ENCODE results near the gene ITPKC. TPM values are rescaled to one million over a fixed set of nuclear protein-coding genes. Genes with fewer than 3 reads are reported as not detected.

The ITPKC gene
- polyA plus RNA-seq, 4 donors = 22.7 to 36.5 (median 25.5) TPM

DNA sequence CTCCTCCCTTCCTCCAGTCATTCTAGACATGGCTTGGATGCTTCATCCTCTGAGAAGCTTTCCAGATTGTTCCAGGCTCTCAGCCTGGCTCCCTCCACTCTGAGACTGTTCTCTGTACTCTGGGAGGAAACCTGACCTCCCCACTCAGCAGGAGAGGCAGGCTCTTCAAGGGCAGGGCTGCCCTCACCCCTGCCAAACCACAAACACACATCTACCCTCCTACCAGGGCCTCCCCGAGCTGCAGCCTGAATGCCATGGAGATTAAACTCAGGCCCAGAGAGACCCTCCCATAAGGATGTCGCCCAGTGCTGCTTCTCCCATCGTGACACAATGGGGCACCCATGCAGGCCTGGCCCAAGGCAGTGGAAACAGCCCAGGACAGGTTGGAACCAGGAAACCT is 42.6 kb upstream of the ITPKC start:
- Histone ChIP-seq H3K9me3 (ENCODE audit: control insufficient read depth in 2 of 2, insufficient read depth in 1 of 2, low read depth in 1 of 2, low read length in 1 of 2) (peaks cover 0 to 10% of the 10 kb centered on the region in 2 donors), H3K27me3 (ENCODE audit: control insufficient read depth in 3 of 3, insufficient read depth in 3 of 3, low read length in 3 of 3) (no peaks in the 10 kb centered on the region), H3K27ac (ENCODE audit: low read depth in 1 of 3, low read length in 2 of 3) (no peak overlapping the region), H3K36me3 (ENCODE audit: control insufficient read depth in 3 of 3, insufficient read depth in 2 of 3, low read depth in 1 of 3, low read length in 3 of 3) (peaks cover 2 to 84% (median 9%) of the 10 kb centered on the region in 3 donors), H3K4me1 (ENCODE audit: control insufficient read depth in 3 of 3, insufficient read depth in 2 of 3, low read depth in 1 of 3, low read length in 2 of 3) (no peaks in the 10 kb centered on the region), H3K4me3 (ENCODE audit: low read depth in 1 of 3, low read length in 3 of 3) (no peak overlapping the region)
- DNase-seq (no peak), FAIRE-seq (no peak)
- 81 to 86% (median 84%) methylated on average over 3 of the region's 3 CpGs for WGBS, 3 donors

- WGBS, 3 donors = 95 to 96% (median 96%) methylated on average over 23 of the region's 23 CpGs
- peaks cover 2 to 78% (median 4%) of the 10 kb centered on the region in 3 donors for H3K36me3 ChIP-seq (ENCODE audit: control insufficient read depth in 3 of 3, insufficient read depth in 2 of 3, low read depth in 1 of 3, low read length in 3 of 3)
- FAIRE-seq = no peak
Observed at GRCh38 chr19:40677156-40677555, 39.8 kb upstream of the ITPKC start.

GRCh38 chr19:40681039-40681438 is 35.9 kb upstream of the ITPKC start:
- no peaks in the 10 kb centered on the region for H3K9me3 ChIP-seq (ENCODE audit: control insufficient read depth in 2 of 2, insufficient read depth in 1 of 2, low read depth in 1 of 2, low read length in 1 of 2)
- DNase-seq = no peak
- no peak for FAIRE-seq
- H3K4me3 ChIP-seq (ENCODE audit: low read depth in 1 of 3, low read length in 3 of 3) = no peak overlapping the region
- H3K36me3 ChIP-seq (ENCODE audit: control insufficient read depth in 3 of 3, insufficient read depth in 2 of 3, low read depth in 1 of 3, low read length in 3 of 3) = peaks cover 5 to 86% (median 6%) of the 10 kb centered on the region in 3 donors
- H3K4me1 ChIP-seq (ENCODE audit: control insufficient read depth in 3 of 3, insufficient read depth in 2 of 3, low read depth in 1 of 3, low read length in 2 of 3) = no peaks in the 10 kb centered on the region
- no peaks in the 10 kb centered on the region for H3K27me3 ChIP-seq (ENCODE audit: control insufficient read depth in 3 of 3, insufficient read depth in 3 of 3, low read length in 3 of 3)
- H3K27ac ChIP-seq (ENCODE audit: low read depth in 1 of 3, low read length in 2 of 3) = no peak overlapping the region
- WGBS, 3 donors = 63 to 87% (median 81%) methylated on average over 4 of the region's 4 CpGs

More at GRCh38 chr19:40677156-40677555, 39.8 kb upstream of the ITPKC start:
- no peak for DNase-seq
- Histone ChIP-seq H3K27ac (ENCODE audit: low read depth in 1 of 3, low read length in 2 of 3) (no peak overlapping the region), H3K9me3 (ENCODE audit: control insufficient read depth in 2 of 2, insufficient read depth in 1 of 2, low read depth in 1 of 2, low read length in 1 of 2) (no peaks in the 10 kb centered on the region), H3K27me3 (ENCODE audit: control insufficient read depth in 3 of 3, insufficient read depth in 3 of 3, low read length in 3 of 3) (no peaks in the 10 kb centered on the region), H3K4me3 (ENCODE audit: low read depth in 1 of 3, low read length in 3 of 3) (no peak overlapping the region), H3K4me1 (ENCODE audit: control insufficient read depth in 3 of 3, insufficient read depth in 2 of 3, low read depth in 1 of 3, low read length in 2 of 3) (no peaks in the 10 kb centered on the region)

DNA sequence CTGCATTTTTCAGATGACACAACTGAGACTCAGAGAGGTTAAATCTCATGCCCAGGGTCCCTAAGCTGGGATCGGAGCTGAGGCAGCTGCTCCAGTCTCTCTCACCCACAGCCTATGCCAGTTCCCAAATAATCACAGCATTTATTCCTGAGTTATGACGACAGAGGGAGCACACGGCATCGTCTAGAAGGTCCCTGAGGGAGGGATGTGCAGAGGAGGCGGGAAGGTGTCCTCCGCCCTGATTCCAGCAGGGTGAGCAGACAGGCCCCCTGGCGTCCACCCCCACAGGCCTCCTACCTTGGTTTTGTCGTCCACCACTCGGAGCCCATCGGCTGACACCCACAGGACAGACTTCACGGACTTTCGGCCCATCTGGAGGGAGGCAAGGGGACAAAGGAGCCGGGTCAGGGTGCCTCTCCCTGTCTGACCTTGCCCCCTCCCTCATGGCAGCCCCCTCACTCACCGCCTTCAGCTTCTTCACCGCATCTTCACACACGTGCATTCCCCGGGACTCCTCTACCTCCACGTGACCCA is 34.4 kb upstream of the ITPKC start:
- Histone ChIP-seq H3K9me3 (ENCODE audit: control insufficient read depth in 2 of 2, insufficient read depth in 1 of 2, low read depth in 1 of 2, low read length in 1 of 2) (no peaks in the 10 kb centered on the region), H3K27me3 (ENCODE audit: control insufficient read depth in 3 of 3, insufficient read depth in 3 of 3, low read length in 3 of 3) (no peaks in the 10 kb centered on the region), H3K27ac (ENCODE audit: low read depth in 1 of 3, low read length in 2 of 3) (no peak overlapping the region), H3K36me3 (ENCODE audit: control insufficient read depth in 3 of 3, insufficient read depth in 2 of 3, low read depth in 1 of 3, low read length in 3 of 3) (peaks cover 2 to 77% (median 6%) of the 10 kb centered on the region in 3 donors), H3K4me1 (ENCODE audit: control insufficient read depth in 3 of 3, insufficient read depth in 2 of 3, low read depth in 1 of 3, low read length in 2 of 3) (peaks cover 0 to 3% (median 0%) of the 10 kb centered on the region in 3 donors), H3K4me3 (ENCODE audit: low read depth in 1 of 3, low read length in 3 of 3) (no peak overlapping the region)
- no peak for DNase-seq
- FAIRE-seq = no peak
- WGBS, 3 donors = 91 to 94% (median 93%) methylated on average over 16 to 18 of the region's 18 CpGs

DNA sequence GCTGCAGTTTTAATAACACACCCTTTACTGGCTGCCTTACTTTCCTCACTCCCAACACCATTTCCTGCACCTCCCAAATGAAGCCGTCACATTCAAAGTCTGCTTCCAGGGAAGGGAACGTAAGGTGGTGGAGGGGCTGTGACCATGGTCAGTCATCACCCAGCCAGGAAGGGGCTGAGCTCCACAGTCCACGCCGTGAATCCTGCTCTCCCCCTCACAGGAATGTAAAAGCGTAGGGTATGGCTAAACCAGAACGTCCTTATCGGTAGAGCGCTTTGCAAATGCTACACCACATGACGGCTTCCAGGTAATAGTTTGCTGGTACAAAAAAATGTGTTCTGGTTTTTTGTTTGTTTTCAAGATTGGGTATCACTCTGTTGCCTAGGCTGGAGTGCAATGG is 33.5 kb upstream of the ITPKC start:
- WGBS, 3 donors = 91 to 97% (median 92%) methylated on average over 9 of the region's 9 CpGs
- no peak overlapping the region for H3K27ac ChIP-seq (ENCODE audit: low read depth in 1 of 3, low read length in 2 of 3)
- no peak overlapping the region for H3K4me3 ChIP-seq (ENCODE audit: low read depth in 1 of 3, low read length in 3 of 3)
- DNase-seq (no peak), FAIRE-seq (no peak)
- H3K36me3 ChIP-seq (ENCODE audit: control insufficient read depth in 3 of 3, insufficient read depth in 2 of 3, low read depth in 1 of 3, low read length in 3 of 3) = peaks cover 2 to 71% (median 4%) of the 10 kb centered on the region in 3 donors
- H3K27me3 ChIP-seq (ENCODE audit: control insufficient read depth in 3 of 3, insufficient read depth in 3 of 3, low read length in 3 of 3) = no peaks in the 10 kb centered on the region
- H3K9me3 ChIP-seq (ENCODE audit: control insufficient read depth in 2 of 2, insufficient read depth in 1 of 2, low read depth in 1 of 2, low read length in 1 of 2) = no peaks in the 10 kb centered on the region
- peaks cover 0 to 5% (median 0%) of the 10 kb centered on the region in 3 donors for H3K4me1 ChIP-seq (ENCODE audit: control insufficient read depth in 3 of 3, insufficient read depth in 2 of 3, low read depth in 1 of 3, low read length in 2 of 3)

DNA sequence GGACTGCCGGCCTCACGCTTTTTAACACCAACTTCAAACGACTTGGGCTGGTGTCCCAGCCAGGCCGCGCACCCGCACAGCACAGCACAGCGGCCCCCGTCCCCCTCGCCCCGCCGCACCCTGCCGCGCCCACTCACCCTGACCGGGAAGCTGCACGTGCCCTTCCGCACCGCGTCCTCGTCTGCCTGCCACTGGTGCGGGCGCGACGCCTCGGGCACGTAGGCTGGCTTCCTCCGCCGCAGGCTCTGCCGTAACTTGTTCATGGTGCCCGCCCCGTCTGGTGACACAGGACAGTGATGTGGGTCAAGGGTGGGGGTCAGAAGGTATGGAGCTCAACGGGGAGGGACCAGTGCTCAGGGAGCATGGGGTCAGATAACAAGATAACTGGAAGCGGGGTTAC is 32.6 kb upstream of the ITPKC start:
- H3K27ac ChIP-seq (ENCODE audit: low read depth in 1 of 3, low read length in 2 of 3) = no peak overlapping the region
- peaks cover 0 to 5% (median 0%) of the 10 kb centered on the region in 3 donors for H3K4me1 ChIP-seq (ENCODE audit: control insufficient read depth in 3 of 3, insufficient read depth in 2 of 3, low read depth in 1 of 3, low read length in 2 of 3)
- WGBS, 3 donors = 93 to 95% (median 93%) methylated on average over 32 of the region's 32 CpGs
- H3K4me3 ChIP-seq (ENCODE audit: low read depth in 1 of 3, low read length in 3 of 3) = no peak overlapping the region
- H3K36me3 ChIP-seq (ENCODE audit: control insufficient read depth in 3 of 3, insufficient read depth in 2 of 3, low read depth in 1 of 3, low read length in 3 of 3) = peaks cover 2 to 64% (median 4%) of the 10 kb centered on the region in 3 donors
- H3K9me3 ChIP-seq (ENCODE audit: control insufficient read depth in 2 of 2, insufficient read depth in 1 of 2, low read depth in 1 of 2, low read length in 1 of 2) = no peaks in the 10 kb centered on the region
- DNase-seq (no peak), FAIRE-seq (no peak)
- no peaks in the 10 kb centered on the region for H3K27me3 ChIP-seq (ENCODE audit: control insufficient read depth in 3 of 3, insufficient read depth in 3 of 3, low read length in 3 of 3)

- WGBS, 3 donors = 88 to 98% (median 95%) methylated on average over 3 of the region's 3 CpGs
- H3K27ac ChIP-seq (ENCODE audit: low read depth in 1 of 3, low read length in 2 of 3) = no peak overlapping the region
- no peak overlapping the region for H3K4me3 ChIP-seq (ENCODE audit: low read depth in 1 of 3, low read length in 3 of 3)
- H3K36me3 ChIP-seq (ENCODE audit: control insufficient read depth in 3 of 3, insufficient read depth in 2 of 3, low read depth in 1 of 3, low read length in 3 of 3) = peaks cover 2 to 58% (median 4%) of the 10 kb centered on the region in 3 donors
- H3K27me3 ChIP-seq (ENCODE audit: control insufficient read depth in 3 of 3, insufficient read depth in 3 of 3, low read length in 3 of 3) = no peaks in the 10 kb centered on the region
- no peaks in the 10 kb centered on the region for H3K9me3 ChIP-seq (ENCODE audit: control insufficient read depth in 2 of 2, insufficient read depth in 1 of 2, low read depth in 1 of 2, low read length in 1 of 2)
- FAIRE-seq (no peak), DNase-seq (no peak)
- peaks cover 0 to 10% (median under 1%) of the 10 kb centered on the region in 3 donors for H3K4me1 ChIP-seq (ENCODE audit: control insufficient read depth in 3 of 3, insufficient read depth in 2 of 3, low read depth in 1 of 3, low read length in 2 of 3)
Observed at GRCh38 chr19:40685016-40685526, 31.8 kb upstream of the ITPKC start.

DNA sequence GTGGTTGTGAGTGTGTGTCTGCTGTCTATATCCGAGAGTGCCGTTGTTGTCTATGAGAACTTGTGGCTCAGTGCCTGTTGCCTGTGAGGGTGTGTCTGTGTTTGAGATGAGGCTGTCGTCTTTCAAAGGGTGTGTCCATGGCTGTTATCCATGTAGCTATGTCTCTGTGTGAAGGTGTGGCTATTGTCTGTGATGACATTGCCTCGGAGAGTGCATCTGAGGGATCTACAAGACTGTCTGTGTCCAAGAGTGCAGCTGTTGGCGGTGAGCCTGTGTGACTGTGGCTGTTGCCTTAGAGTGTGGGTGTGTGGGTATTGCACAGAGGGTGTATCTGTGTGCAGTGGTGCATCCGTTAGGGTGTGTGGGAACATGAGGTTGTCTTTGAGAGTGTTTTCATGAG is 31.3 kb upstream of the ITPKC start:
- Histone ChIP-seq H3K4me1 (ENCODE audit: control insufficient read depth in 3 of 3, insufficient read depth in 2 of 3, low read depth in 1 of 3, low read length in 2 of 3) (peaks cover 0 to 11% (median 3%) of the 10 kb centered on the region in 3 donors), H3K4me3 (ENCODE audit: low read depth in 1 of 3, low read length in 3 of 3) (no peak overlapping the region), H3K36me3 (ENCODE audit: control insufficient read depth in 3 of 3, insufficient read depth in 2 of 3, low read depth in 1 of 3, low read length in 3 of 3) (peaks cover 2 to 56% (median 4%) of the 10 kb centered on the region in 3 donors), H3K27ac (ENCODE audit: low read depth in 1 of 3, low read length in 2 of 3) (no peak overlapping the region), H3K27me3 (ENCODE audit: control insufficient read depth in 3 of 3, insufficient read depth in 3 of 3, low read length in 3 of 3) (no peaks in the 10 kb centered on the region), H3K9me3 (ENCODE audit: control insufficient read depth in 2 of 2, insufficient read depth in 1 of 2, low read depth in 1 of 2, low read length in 1 of 2) (no peaks in the 10 kb centered on the region)
- DNase-seq (peak in 1 of 2 donors; percentile 27), FAIRE-seq (no peak)
- 63 to 68% (median 65%) methylated on average over 6 of the region's 6 CpGs for WGBS, 3 donors
